IPS-18c (cell line): ENCODE results near the gene GLOD4.
"Not testable (repeated sequence)": the region's sequence is repeated elsewhere in the genome, so short reads cannot be mapped to it uniquely, and the experiment has no call there.

Experiments used
- H3K4me3 ChIP-seq: 2 replicates; pipeline ENCODE4 v1.7.0; 2013; ENCODE audit warnings: low read depth, mild to moderate bottlenecking, low read length, moderate library complexity; ENCODE audit not compliant: insufficient read depth
- H3K9me3 ChIP-seq: one replicate; pipeline ENCODE4 v1.6.1; 2013; ENCODE audit warnings: mild to moderate bottlenecking, low read length, moderate library complexity; ENCODE audit not compliant: control insufficient read depth, insufficient read depth

Gene GLOD4

GRCh38 chr17:804541-805435 is 22.7 kb upstream of the GLOD4 start:
- Histone ChIP-seq H3K9me3 (peaks cover 2% of the 10 kb centered on the region), H3K4me3 (no peak overlapping the region)

- H3K4me3 ChIP-seq: no peak overlapping the region
- H3K9me3 ChIP-seq: peaks cover 2% of the 10 kb centered on the region
Observed at GRCh38 chr17:802901-803881, 21.1 kb upstream of the GLOD4 start.

GRCh38 chr17:802481-802880 is 20.4 kb upstream of the GLOD4 start:
- Histone ChIP-seq H3K9me3 (peaks cover 2% of the 10 kb centered on the region), H3K4me3 (no peak overlapping the region)

GRCh38 chr17:801660-802059 is 19.6 kb upstream of the GLOD4 start:
- Histone ChIP-seq H3K4me3 (no peak overlapping the region), H3K9me3 (peaks cover 2% of the 10 kb centered on the region)

GRCh38 chr17:800446-801242 is 18.6 kb upstream of the GLOD4 start:
- Histone ChIP-seq H3K4me3 (no peak overlapping the region), H3K9me3 (peaks cover 2% of the 10 kb centered on the region)

- H3K4me3 ChIP-seq: no peak overlapping the region
- peaks cover 2% of the 10 kb centered on the region for H3K9me3 ChIP-seq
Observed at GRCh38 chr17:799261-799660, 17.2 kb upstream of the GLOD4 start.

- Histone ChIP-seq H3K4me3 (no peak overlapping the region), H3K9me3 (peaks cover 2% of the 10 kb centered on the region)
Observed at GRCh38 chr17:798246-798645, 16.2 kb upstream of the GLOD4 start.

- H3K4me3 ChIP-seq: no peak overlapping the region
- peaks cover 2% of the 10 kb centered on the region for H3K9me3 ChIP-seq
Observed at GRCh38 chr17:797236-797840, 15.3 kb upstream of the GLOD4 start.

GRCh38 chr17:796609-797008 is 14.5 kb upstream of the GLOD4 start:
- Histone ChIP-seq H3K9me3 (peaks cover 2% of the 10 kb centered on the region), H3K4me3 (no peak overlapping the region)

- H3K9me3 ChIP-seq: peaks cover 2% of the 10 kb centered on the region
Observed at GRCh38 chr17:795721-796120, 13.6 kb upstream of the GLOD4 start.

GRCh38 chr17:795276-795675 is 13.2 kb upstream of the GLOD4 start:
- H3K9me3 ChIP-seq: no peaks in the 10 kb centered on the region
- no peak overlapping the region for H3K4me3 ChIP-seq

More at GRCh38 chr17:795721-796120, 13.6 kb upstream of the GLOD4 start:
- H3K4me3 ChIP-seq: no peak overlapping the region

- H3K4me3 ChIP-seq: no peak overlapping the region
Observed at GRCh38 chr17:794876-795275, 12.8 kb upstream of the GLOD4 start.

GRCh38 chr17:792277-792676 is 10.2 kb upstream of the GLOD4 start:
- Histone ChIP-seq H3K4me3 (no peak overlapping the region), H3K9me3 (no peaks in the 10 kb centered on the region)

More at GRCh38 chr17:794876-795275, 12.8 kb upstream of the GLOD4 start:
- H3K9me3 ChIP-seq: no peaks in the 10 kb centered on the region

GRCh38 chr17:791829-792228 is 9.7 kb upstream of the GLOD4 start:
- no peaks in the 10 kb centered on the region for H3K9me3 ChIP-seq
- no peak overlapping the region for H3K4me3 ChIP-seq

GRCh38 chr17:790874-791247 is 8.8 kb upstream of the GLOD4 start:
- H3K9me3 ChIP-seq, H3K4me3 ChIP-seq: not testable (repeated sequence)

GRCh38 chr17:789931-790873 is 8.1 kb upstream of the GLOD4 start:
- not testable (repeated sequence) for H3K9me3 ChIP-seq, H3K4me3 ChIP-seq
